Muscle layer of colon (tissue), 2 donors: ENCODE measurements around the gene LDLRAD4.

Source experiments
- H3K27ac ChIP-seq: one replicate; pipeline ENCODE4 v1.7.0; 2013; ENCODE audit warnings: low read depth, mild to moderate bottlenecking, low read length, moderate library complexity
- H3K27me3 ChIP-seq, 2 donors: one replicate each; pipeline ENCODE4 v1.7.0; 2013; ENCODE audit warnings: low read length in 2 of 2, mild to moderate bottlenecking in 2 of 2; ENCODE audit not compliant: insufficient read depth in 2 of 2, control insufficient read depth in 1 of 2
- H3K36me3 ChIP-seq: one replicate; pipeline ENCODE4 v1.7.0; 2013; ENCODE audit warnings: mild to moderate bottlenecking, low read length; ENCODE audit not compliant: insufficient read depth
- H3K4me1 ChIP-seq: one replicate; pipeline ENCODE4 v1.7.0; 2013; ENCODE audit warnings: mild to moderate bottlenecking, low read length; ENCODE audit not compliant: insufficient read depth
- H3K4me3 ChIP-seq, 2 donors: one replicate each; pipeline ENCODE4 v1.7.0; 2013; ENCODE audit warnings: low read length in 2 of 2, low read depth in 1 of 2, mild to moderate bottlenecking in 1 of 2, moderate library complexity in 1 of 2
- H3K9ac ChIP-seq: one replicate; pipeline ENCODE4 v1.7.0; 2013; ENCODE audit warnings: low read length
- H3K9me3 ChIP-seq: one replicate; pipeline ENCODE4 v1.7.0; 2013; ENCODE audit warnings: mild to moderate bottlenecking, low read length
- donor health status: abdominal sarcoma.
- donor health status: Adenocarcinoma of cecum.

The LDLRAD4 gene

GRCh38 chr18:13616525-13617035 is 398.0 kb downstream of the LDLRAD4 start:
- no peaks in the 10 kb centered on the region for H3K4me1 ChIP-seq

GRCh38 chr18:13617826-13618515 is 399.4 kb downstream of the LDLRAD4 start:
- Histone ChIP-seq H3K27me3 (no peaks in the 10 kb centered on the region), H3K9me3 (no peaks in the 10 kb centered on the region), H3K4me1 (no peaks in the 10 kb centered on the region), H3K4me3 (no peak overlapping the region), H3K9ac (no peak overlapping the region), H3K27ac (no peak overlapping the region), H3K36me3 (no peaks in the 10 kb centered on the region)

More at GRCh38 chr18:13616525-13617035, 398.0 kb downstream of the LDLRAD4 start:
- H3K4me3 ChIP-seq: no peak overlapping the region
- no peak overlapping the region for H3K27ac ChIP-seq
- H3K27me3 ChIP-seq: no peaks in the 10 kb centered on the region
- H3K9me3 ChIP-seq: no peaks in the 10 kb centered on the region
- H3K9ac ChIP-seq: no peak overlapping the region
- no peaks in the 10 kb centered on the region for H3K36me3 ChIP-seq

- no peaks in the 10 kb centered on the region for H3K27me3 ChIP-seq
- no peak overlapping the region for H3K9ac ChIP-seq
- no peaks in the 10 kb centered on the region for H3K4me1 ChIP-seq
- no peak overlapping the region for H3K27ac ChIP-seq
- no peaks in the 10 kb centered on the region for H3K36me3 ChIP-seq
- no peaks in the 10 kb centered on the region for H3K9me3 ChIP-seq
- H3K4me3 ChIP-seq: no peak overlapping the region
These were observed 400.3 kb downstream of the LDLRAD4 start for GRCh38 chr18:13618760-13619438.

GRCh38 chr18:13619505-13620205 is 401.1 kb downstream of the LDLRAD4 start:
- H3K4me1 ChIP-seq: no peaks in the 10 kb centered on the region
- H3K4me3 ChIP-seq: no peak overlapping the region
- H3K27ac ChIP-seq: no peak overlapping the region

GRCh38 chr18:13620206-13620672 is 401.7 kb downstream of the LDLRAD4 start:
- H3K4me1 ChIP-seq: no peaks in the 10 kb centered on the region
- no peak overlapping the region for H3K27ac ChIP-seq
- no peaks in the 10 kb centered on the region for H3K9me3 ChIP-seq
- no peak overlapping the region for H3K4me3 ChIP-seq
- no peak overlapping the region for H3K9ac ChIP-seq
- no peaks in the 10 kb centered on the region for H3K27me3 ChIP-seq
- H3K36me3 ChIP-seq: no peaks in the 10 kb centered on the region

More at GRCh38 chr18:13619505-13620205, 401.1 kb downstream of the LDLRAD4 start:
- Histone ChIP-seq H3K9ac (no peak overlapping the region), H3K27me3 (no peaks in the 10 kb centered on the region), H3K36me3 (no peaks in the 10 kb centered on the region), H3K9me3 (no peaks in the 10 kb centered on the region)

- no peaks in the 10 kb centered on the region for H3K9me3 ChIP-seq
- H3K36me3 ChIP-seq: no peaks in the 10 kb centered on the region
- no peak overlapping the region for H3K27ac ChIP-seq
- no peak overlapping the region for H3K4me3 ChIP-seq
- H3K9ac ChIP-seq: no peak overlapping the region
- H3K4me1 ChIP-seq: no peaks in the 10 kb centered on the region
- H3K27me3 ChIP-seq: no peaks in the 10 kb centered on the region
These were observed 402.4 kb downstream of the LDLRAD4 start for GRCh38 chr18:13620818-13621445.

- H3K27ac ChIP-seq: no peak overlapping the region
- no peaks in the 10 kb centered on the region for H3K4me1 ChIP-seq
- no peak overlapping the region for H3K4me3 ChIP-seq
- H3K9me3 ChIP-seq: no peaks in the 10 kb centered on the region
- H3K9ac ChIP-seq: no peak overlapping the region
- no peaks in the 10 kb centered on the region for H3K36me3 ChIP-seq
- H3K27me3 ChIP-seq: no peaks in the 10 kb centered on the region
These were observed 402.9 kb downstream of the LDLRAD4 start for GRCh38 chr18:13621446-13621849.

GRCh38 chr18:13621886-13622619 is 403.5 kb downstream of the LDLRAD4 start:
- Histone ChIP-seq H3K4me1 (no peaks in the 10 kb centered on the region), H3K36me3 (no peaks in the 10 kb centered on the region), H3K4me3 (no peak overlapping the region), H3K27ac (no peak overlapping the region), H3K27me3 (no peaks in the 10 kb centered on the region), H3K9me3 (no peaks in the 10 kb centered on the region), H3K9ac (no peak overlapping the region)

GRCh38 chr18:13622751-13623150 is 404.2 kb downstream of the LDLRAD4 start:
- Histone ChIP-seq H3K27ac (no peak overlapping the region), H3K9ac (no peak overlapping the region)

GRCh38 chr18:13623348-13623747 is 404.8 kb downstream of the LDLRAD4 start:
- Histone ChIP-seq H3K36me3 (no peaks in the 10 kb centered on the region), H3K4me3 (no peak overlapping the region), H3K27ac (no peak overlapping the region), H3K9ac (no peak overlapping the region), H3K4me1 (no peaks in the 10 kb centered on the region), H3K27me3 (no peaks in the 10 kb centered on the region), H3K9me3 (no peaks in the 10 kb centered on the region)

More at GRCh38 chr18:13622751-13623150, 404.2 kb downstream of the LDLRAD4 start:
- H3K9me3 ChIP-seq: no peaks in the 10 kb centered on the region
- H3K27me3 ChIP-seq: no peaks in the 10 kb centered on the region
- H3K4me3 ChIP-seq: no peak overlapping the region
- H3K4me1 ChIP-seq: no peaks in the 10 kb centered on the region
- no peaks in the 10 kb centered on the region for H3K36me3 ChIP-seq
